Gastrocnemius medialis (tissue), 4 donors: ENCODE results near the gene TOR3A. TPM values are rescaled to one million over a fixed set of nuclear protein-coding genes. Genes with fewer than 3 reads are reported as not detected.

Source experiments
- ATAC-seq, 2 donors: fragments of 150-250 bp; one replicate each; pipeline ENCODE4 v1.9.1; 2016
- DNase-seq, 2 donors: peaks; one replicate each; pipeline ENCODE4 v3.0.0-alpha.2; 2019
- H3K27ac ChIP-seq, 4 donors: fragments of 200-600 bp; sonication (generic); 1 replicate in 1 of 4; 2 replicates in 3 of 4; pipeline ENCODE4 v1.5.1; 2016 to 2018; ENCODE audit warnings: mild to moderate bottlenecking in 2 of 4, moderate library complexity in 1 of 4
- H3K27me3 ChIP-seq, 3 donors: fragments of 200-600 bp; sonication (generic) in 2 of 3; 1 replicate in 1 of 3; 2 replicates in 2 of 3; pipeline versions ENCODE4 v1.5.1 to v1.6.0; 2016 to 2019; ENCODE audit warnings: mild to moderate bottlenecking in 1 of 3, moderate library complexity in 1 of 3
- H3K36me3 ChIP-seq, 2 donors: fragments of 200-600 bp; sonication (generic) in 1 of 2; one replicate each; pipeline ENCODE4 v1.5.1; 2017 to 2018
- H3K4me1 ChIP-seq, 2 donors: fragments of 200-600 bp; sonication (generic) in 1 of 2; one replicate each; pipeline ENCODE4 v1.5.1; 2016 to 2017; ENCODE audit warnings: mild to moderate bottlenecking in 2 of 2
- H3K4me3 ChIP-seq, 4 donors: fragments of 200-600 bp; sonication (generic) in 3 of 4; 1 replicate in 1 of 4; 2 replicates in 3 of 4; pipeline ENCODE4 v1.5.1; 2016 to 2019; ENCODE audit warnings: mild to moderate bottlenecking in 2 of 4
- H3K9me3 ChIP-seq, 3 donors: fragments of 200-600 bp; sonication (generic) in 2 of 3; 1 replicate in 1 of 3; 2 replicates in 2 of 3; pipeline ENCODE4 v1.5.1; 2016 to 2019
- CTCF ChIP-seq, 5 experiments: fragments of 450-650 bp in 3 of 5; fragments of 200-600 bp in 2 of 5; sonication (generic) in 2 of 5; IDR thresholded peaks in 4 of 5; conservative IDR thresholded peaks in 1 of 5; 1 replicate in 4 of 5; 2 replicates in 1 of 5; pipeline ENCODE4 v1.5.1; 2016 to 2019; ENCODE audit warnings: antibody characterized with exemption in 5 of 5, mild to moderate bottlenecking in 3 of 5, moderate library complexity in 3 of 5
- POLR2A ChIP-seq, 2 donors: fragments of 450-650 bp; IDR thresholded peaks; one replicate each; pipeline ENCODE4 v1.6.1; 2017; ENCODE audit warnings: antibody characterized with exemption in 2 of 2, mild to moderate bottlenecking in 2 of 2, moderate library complexity in 2 of 2
- in situ Hi-C, 4 donors: fragments of 200-750 bp; cut with MboI; loops; one replicate each; pipeline versions ENCODE4 v1.15.0 to v1.8.0; 2017; ENCODE audit warnings: low sequenced_read_pairs in 4 of 4
- intact Hi-C: fragments of 100-400 bp; cut with DNase I; formaldehyde crosslinking; loops from one replicate; pipeline ENCODE4 v1.15.1; 2023; ENCODE audit warnings: low total_unique reads
- total RNA-seq, 4 donors: library from RNA; depleted of rRNA; stranded (reverse); fragments of >200 nt; gene quantifications; one replicate each; pipeline versions ENCODE4 v1.1.0 to v1.2.3, GENCODE V29; 2016

The TOR3A gene
- total RNA-seq, 4 donors from 2014 or later: 19.2 to 78.6 (median 29.0) TPM

- peak; percentile 13 to 27 for ATAC-seq
- in situ Hi-C loops: loop anchor here in 1 of 4 donors (5.0 to 25.0 kb wide), 2 partner anchors 285 to 730 kb away; partner anchors contain the start of gene AXDND1
- intact Hi-C loops: loop anchor here (1.0 to 10.0 kb wide), 3 partner anchors 57 to 548 kb away; partner anchors contain the start of gene FAM20B
Measured at GRCh38 chr1:179082333-179082998, 596 bp downstream of the TOR3A start.

GRCh38 chr1:179082999-179083335 is 1.1 kb downstream of the TOR3A start:
- no peak for TF ChIP-seq POLR2A (IDR thresholded peaks at IDR 0.05)
- no peak for TF ChIP-seq CTCF (IDR thresholded peaks at IDR 0.05 in 4 of 5, conservative IDR thresholded peaks at IDR 0.05 in 1 of 5)
- Histone ChIP-seq H3K36me3 (peaks cover 0 to 19% of the 10 kb centered on the region in 2 donors), H3K4me3 (peak overlapping the region; percentile 81 to 98 (median 87)), H3K27me3 (no peaks in the 10 kb centered on the region), H3K27ac (peak overlapping the region; percentile 93 to 97 (median 96)), H3K4me1 (peaks cover 17 to 18% of the 10 kb centered on the region in 2 donors), H3K9me3 (no peaks in the 10 kb centered on the region)
- ATAC-seq: no peak
- intact Hi-C loops (loop anchor here (1.0 to 10.0 kb wide), 3 partner anchors 58 to 548 kb away; partner anchors contain the start of gene FAM20B), in situ Hi-C loops (loop anchor here in 1 of 4 donors (5.0 to 25.0 kb wide), 2 partner anchors 284 to 729 kb away; partner anchors contain the start of gene AXDND1)
- no peak for DNase-seq

More at GRCh38 chr1:179082333-179082998, 596 bp downstream of the TOR3A start:
- no peaks in the 10 kb centered on the region for H3K9me3 ChIP-seq
- peak overlapping the region; percentile 81 to 98 (median 87) for H3K4me3 ChIP-seq
- H3K27me3 ChIP-seq: no peaks in the 10 kb centered on the region
- peak overlapping the region; percentile 93 to 97 (median 96) for H3K27ac ChIP-seq
- peak in 1 of 2 donors; percentile 48 for DNase-seq
- TF ChIP-seq POLR2A (IDR thresholded peaks at IDR 0.05) (no peak), CTCF (IDR thresholded peaks at IDR 0.05 in 4 of 5, conservative IDR thresholded peaks at IDR 0.05 in 1 of 5) (no peak)
- peaks cover 0 to 15% of the 10 kb centered on the region in 2 donors for H3K36me3 ChIP-seq
- peaks cover 17 to 18% of the 10 kb centered on the region in 2 donors for H3K4me1 ChIP-seq

- in situ Hi-C loops (loop anchor here in 1 of 4 donors (5.0 to 25.0 kb wide), 2 partner anchors 284 to 729 kb away; partner anchors contain the start of gene AXDND1), intact Hi-C loops (loop anchor here (10.0 kb wide), 1 partner anchor 549 kb away; no protein-coding TSS in a partner anchor)
- ATAC-seq (no peak), DNase-seq (no peak)
- Histone ChIP-seq H3K4me3 (peak overlapping the region in 1 of 4 donors; percentile 81), H3K27me3 (no peaks in the 10 kb centered on the region), H3K4me1 (peaks cover 17 to 18% of the 10 kb centered on the region in 2 donors), H3K36me3 (peaks cover 0 to 25% of the 10 kb centered on the region in 2 donors), H3K27ac (no peak overlapping the region), H3K9me3 (no peaks in the 10 kb centered on the region)
- no peak for TF ChIP-seq CTCF (IDR thresholded peaks at IDR 0.05 in 4 of 5, conservative IDR thresholded peaks at IDR 0.05 in 1 of 5)
- no peak for TF ChIP-seq POLR2A (IDR thresholded peaks at IDR 0.05)
Measured at GRCh38 chr1:179083533-179083932, 1.7 kb downstream of the TOR3A start.

GRCh38 chr1:179087665-179088064 is 5.8 kb downstream of the TOR3A start:
- DNase-seq (no peak), ATAC-seq (no peak)
- Histone ChIP-seq H3K4me1 (peaks cover 32 to 38% of the 10 kb centered on the region in 2 donors), H3K9me3 (no peaks in the 10 kb centered on the region), H3K4me3 (no peak overlapping the region), H3K27me3 (no peaks in the 10 kb centered on the region), H3K27ac (no peak overlapping the region), H3K36me3 (peaks cover 0 to 35% of the 10 kb centered on the region in 2 donors)
- intact Hi-C loops (loop anchor here (10.0 kb wide), 1 partner anchor 553 kb away; no protein-coding TSS in a partner anchor), in situ Hi-C loops (loop anchor here in 1 of 4 donors (25.0 kb wide), 1 partner anchor 725 kb away; no protein-coding TSS in a partner anchor)
- TF ChIP-seq POLR2A (IDR thresholded peaks at IDR 0.05) (no peak), CTCF (IDR thresholded peaks at IDR 0.05 in 4 of 5, conservative IDR thresholded peaks at IDR 0.05 in 1 of 5) (no peak)
